Measurements from ENCODE around the gene PLCG1. TPM values are rescaled to one million over a fixed set of nuclear protein-coding genes. Genes with fewer than 3 reads are reported as not detected.
A peak's percentile ranks its signal among the peaks of the same experiment; 100 is the strongest.

The PLCG1 gene
- total RNA-seq, 2 donors from 2014 or later: 227 to 257 TPM

DNA sequence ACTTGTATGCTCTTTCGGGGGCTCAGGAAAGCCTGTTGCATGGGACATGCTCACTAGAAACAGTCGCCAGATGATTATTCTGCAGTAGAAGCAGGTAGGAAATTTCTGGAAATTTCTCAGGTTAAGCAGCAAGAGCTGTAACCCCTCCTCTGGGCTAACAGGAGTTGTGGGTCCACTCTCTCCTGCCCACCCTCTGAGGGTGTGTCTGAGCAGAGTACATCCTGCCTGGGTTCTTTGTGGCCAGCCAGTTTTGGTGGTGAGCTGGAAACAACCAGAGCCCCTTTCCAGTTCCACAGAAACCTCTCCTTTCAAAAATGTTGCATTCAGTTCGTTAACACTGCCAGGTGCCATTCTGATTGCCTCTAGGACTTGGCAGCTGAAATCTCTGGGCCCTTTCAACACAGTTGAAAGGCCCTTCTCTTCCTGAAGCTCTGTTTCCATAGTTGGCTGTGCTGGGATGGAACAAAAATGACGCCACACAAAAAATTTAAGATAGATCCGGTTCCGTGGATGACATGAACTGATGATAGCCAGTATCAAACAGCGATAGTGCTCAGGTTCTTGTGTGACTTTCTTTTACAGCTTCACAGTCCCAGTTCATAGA lies 38.5 kb downstream of the PLCG1 start:
- TF ChIP-seq, protein P1, sequence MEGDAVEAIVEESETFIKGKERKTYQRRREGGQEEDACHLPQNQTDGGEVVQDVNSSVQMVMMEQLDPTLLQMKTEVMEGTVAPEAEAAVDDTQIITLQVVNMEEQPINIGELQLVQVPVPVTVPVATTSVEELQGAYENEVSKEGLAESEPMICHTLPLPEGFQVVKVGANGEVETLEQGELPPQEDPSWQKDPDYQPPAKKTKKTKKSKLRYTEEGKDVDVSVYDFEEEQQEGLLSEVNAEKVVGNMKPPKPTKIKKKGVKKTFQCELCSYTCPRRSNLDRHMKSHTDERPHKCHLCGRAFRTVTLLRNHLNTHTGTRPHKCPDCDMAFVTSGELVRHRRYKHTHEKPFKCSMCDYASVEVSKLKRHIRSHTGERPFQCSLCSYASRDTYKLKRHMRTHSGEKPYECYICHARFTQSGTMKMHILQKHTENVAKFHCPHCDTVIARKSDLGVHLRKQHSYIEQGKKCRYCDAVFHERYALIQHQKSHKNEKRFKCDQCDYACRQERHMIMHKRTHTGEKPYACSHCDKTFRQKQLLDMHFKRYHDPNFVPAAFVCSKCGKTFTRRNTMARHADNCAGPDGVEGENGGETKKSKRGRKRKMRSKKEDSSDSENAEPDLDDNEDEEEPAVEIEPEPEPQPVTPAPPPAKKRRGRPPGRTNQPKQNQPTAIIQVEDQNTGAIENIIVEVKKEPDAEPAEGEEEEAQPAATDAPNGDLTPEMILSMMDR (conservative IDR thresholded peaks at IDR 0.05): no peak
- Mint-ChIP-seq H3K27me3 (ENCODE audit: insufficient read depth) (no peaks in the 10 kb centered on the region), H3K4me1 (peaks cover 14% of the 10 kb centered on the region), H3K27ac (no peak overlapping the region), H3K9me3 (no peaks in the 10 kb centered on the region), H3K4me3 (no peak overlapping the region), H3K36me3 (ENCODE audit: low read depth) (peaks cover 45% of the 10 kb centered on the region)
- no peak overlapping the region for H3K27ac ChIP-seq (ENCODE audit: low read depth, low read length)
- no peaks in the 10 kb centered on the region for H3K27me3 ChIP-seq (ENCODE audit: control insufficient read depth, insufficient read depth, low read length, poor library complexity, severe bottlenecking)
- H3K4me3 ChIP-seq (ENCODE audit: low read length): no peak overlapping the region
- no peaks in the 10 kb centered on the region for H3K9me3 ChIP-seq (ENCODE audit: control insufficient read depth, low read length)
- H3K9ac ChIP-seq (ENCODE audit: extremely low read depth, low read length, poor library complexity, severe bottlenecking): no peak overlapping the region
- peaks cover 15% of the 10 kb centered on the region for H3K4me1 ChIP-seq (ENCODE audit: control insufficient read depth, insufficient read depth, low read length)
- peaks cover 63% of the 10 kb centered on the region for H3K36me3 ChIP-seq (ENCODE audit: control insufficient read depth, insufficient read depth, low read length)
- DNase-seq: peak; percentile 19
- 95 to 96% methylated on average over 7 of the region's 7 CpGs for WGBS, 2 experiments (ENCODE audit: insufficient coverage in 1 of 2, insufficient read length in 1 of 2)

DNA sequence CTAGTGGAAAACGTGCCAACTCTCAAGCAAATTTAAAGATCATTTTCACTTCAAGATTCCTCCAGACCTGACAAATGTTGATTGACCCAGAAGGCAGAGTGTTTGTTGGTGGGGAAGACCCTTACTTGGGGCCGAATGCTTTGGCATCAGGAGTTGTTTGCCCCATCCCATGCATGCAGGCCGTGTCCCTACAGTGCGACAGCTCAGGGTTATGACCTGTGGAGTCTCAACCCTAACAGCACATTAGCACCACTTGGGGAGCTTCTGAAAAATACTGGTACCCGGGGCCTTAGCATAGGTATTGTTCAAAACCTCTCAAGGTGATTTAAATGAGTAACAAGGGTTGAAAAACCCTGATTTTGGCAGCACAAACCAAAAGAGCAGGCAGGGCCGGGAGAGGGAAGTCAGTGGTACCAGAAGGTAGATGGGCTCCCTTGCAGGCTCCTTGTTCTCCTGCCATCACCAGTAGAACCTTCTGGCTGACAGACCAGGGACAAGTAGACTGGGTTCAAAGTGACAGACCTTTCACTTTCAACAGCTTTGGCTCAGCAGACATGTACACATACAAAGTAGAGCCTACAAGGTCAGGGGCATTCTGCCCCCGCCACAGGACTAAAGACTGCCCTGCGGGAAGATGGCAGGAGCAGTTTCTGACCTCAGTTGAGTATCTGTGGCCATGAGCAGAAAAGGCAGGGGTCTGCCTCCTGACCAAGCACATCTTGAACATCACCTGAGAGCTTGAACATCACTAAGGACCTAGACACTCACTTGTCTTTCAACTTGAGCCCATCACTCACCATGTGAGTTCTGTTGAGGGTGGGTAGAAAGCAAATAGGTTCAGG lies 39.6 kb downstream of the PLCG1 start:
- Histone ChIP-seq H3K4me3 (ENCODE audit: low read length) (no peak overlapping the region), H3K4me1 (ENCODE audit: control insufficient read depth, insufficient read depth, low read length) (peaks cover 15% of the 10 kb centered on the region), H3K9ac (ENCODE audit: extremely low read depth, low read length, poor library complexity, severe bottlenecking) (no peak overlapping the region), H3K27me3 (ENCODE audit: control insufficient read depth, insufficient read depth, low read length, poor library complexity, severe bottlenecking) (no peaks in the 10 kb centered on the region), H3K9me3 (ENCODE audit: control insufficient read depth, low read length) (no peaks in the 10 kb centered on the region), H3K27ac (ENCODE audit: low read depth, low read length) (no peak overlapping the region), H3K36me3 (ENCODE audit: control insufficient read depth, insufficient read depth, low read length) (peaks cover 58% of the 10 kb centered on the region)
- Mint-ChIP-seq H3K27ac (peak overlapping the region; percentile 7), H3K4me1 (peaks cover 14% of the 10 kb centered on the region), H3K9me3 (no peaks in the 10 kb centered on the region), H3K36me3 (ENCODE audit: low read depth) (peaks cover 37% of the 10 kb centered on the region), H3K4me3 (no peak overlapping the region), H3K27me3 (ENCODE audit: insufficient read depth) (no peaks in the 10 kb centered on the region)
- DNase-seq: peak; percentile 39
- TF ChIP-seq, protein P1 (conservative IDR thresholded peaks at IDR 0.05): no peak
- 91 to 100% methylated on average over 2 to 8 of the region's 8 CpGs for WGBS, 2 experiments (ENCODE audit: insufficient coverage in 1 of 2, insufficient read length in 1 of 2)

DNA sequence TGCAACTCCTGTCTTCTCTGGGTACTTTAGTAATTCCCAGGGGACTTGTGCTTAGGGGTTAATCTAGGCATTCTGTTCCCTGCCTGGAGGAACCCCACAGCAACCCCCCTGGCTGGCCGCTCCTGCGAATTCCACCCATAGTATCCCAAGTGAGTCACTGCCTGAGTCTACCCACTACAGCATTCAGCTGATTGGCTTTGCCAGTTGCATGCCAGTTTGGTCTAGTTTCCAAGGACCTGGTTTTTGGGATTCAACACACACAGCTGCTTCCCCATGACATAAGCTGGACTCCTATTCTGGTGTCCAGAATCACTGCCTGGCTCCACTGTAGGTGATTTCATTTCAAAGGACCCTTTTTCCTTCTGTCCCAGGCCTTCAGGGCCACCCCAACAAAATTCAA lies 40.3 kb downstream of the PLCG1 start:
- Mint-ChIP-seq H3K9me3 (no peaks in the 10 kb centered on the region), H3K4me3 (no peak overlapping the region), H3K27me3 (ENCODE audit: insufficient read depth) (no peaks in the 10 kb centered on the region), H3K36me3 (ENCODE audit: low read depth) (peaks cover 36% of the 10 kb centered on the region), H3K4me1 (peaks cover 14% of the 10 kb centered on the region), H3K27ac (peak overlapping the region; percentile 23)
- H3K27me3 ChIP-seq (ENCODE audit: control insufficient read depth, insufficient read depth, low read length, poor library complexity, severe bottlenecking): no peaks in the 10 kb centered on the region
- no peak overlapping the region for H3K4me3 ChIP-seq (ENCODE audit: low read length)
- peaks cover 15% of the 10 kb centered on the region for H3K4me1 ChIP-seq (ENCODE audit: control insufficient read depth, insufficient read depth, low read length)
- H3K9ac ChIP-seq (ENCODE audit: extremely low read depth, low read length, poor library complexity, severe bottlenecking): no peak overlapping the region
- H3K9me3 ChIP-seq (ENCODE audit: control insufficient read depth, low read length): no peaks in the 10 kb centered on the region
- 85 to 97% methylated on average over 2 of the region's 2 CpGs for WGBS, 2 experiments (ENCODE audit: insufficient coverage in 1 of 2, insufficient read length in 1 of 2)
- peak; percentile 48 for DNase-seq
- no peak overlapping the region for H3K27ac ChIP-seq (ENCODE audit: low read depth, low read length)
- TF ChIP-seq, protein P1 (conservative IDR thresholded peaks at IDR 0.05): no peak
- H3K36me3 ChIP-seq (ENCODE audit: control insufficient read depth, insufficient read depth, low read length): peaks cover 56% of the 10 kb centered on the region
